Activated CD4-positive, CD25-positive, alpha-beta regulatory T cell treated with anti-CD3 and anti-CD28 coated beads, Interleukin-2, amount 50 U/mL, for 24 hours (primary cell): ENCODE data around the gene HP1BP3.
A peak's percentile ranks its signal among the peaks of the same experiment; 100 is the strongest.
"Not testable (repeated sequence)": the region's sequence is repeated elsewhere in the genome, so short reads cannot be mapped to it uniquely, and the experiment has no call there.

ENCODE experiments used
- ATAC-seq, 2 donors: fragments of 150-1000 bp; cut with Tn5 transposase; one replicate each; pipeline ENCODE4 v1.10.0; 2021; ENCODE audit warnings: mild to moderate bottlenecking in 1 of 2, moderate library complexity in 1 of 2

HP1BP3 gene

DNA sequence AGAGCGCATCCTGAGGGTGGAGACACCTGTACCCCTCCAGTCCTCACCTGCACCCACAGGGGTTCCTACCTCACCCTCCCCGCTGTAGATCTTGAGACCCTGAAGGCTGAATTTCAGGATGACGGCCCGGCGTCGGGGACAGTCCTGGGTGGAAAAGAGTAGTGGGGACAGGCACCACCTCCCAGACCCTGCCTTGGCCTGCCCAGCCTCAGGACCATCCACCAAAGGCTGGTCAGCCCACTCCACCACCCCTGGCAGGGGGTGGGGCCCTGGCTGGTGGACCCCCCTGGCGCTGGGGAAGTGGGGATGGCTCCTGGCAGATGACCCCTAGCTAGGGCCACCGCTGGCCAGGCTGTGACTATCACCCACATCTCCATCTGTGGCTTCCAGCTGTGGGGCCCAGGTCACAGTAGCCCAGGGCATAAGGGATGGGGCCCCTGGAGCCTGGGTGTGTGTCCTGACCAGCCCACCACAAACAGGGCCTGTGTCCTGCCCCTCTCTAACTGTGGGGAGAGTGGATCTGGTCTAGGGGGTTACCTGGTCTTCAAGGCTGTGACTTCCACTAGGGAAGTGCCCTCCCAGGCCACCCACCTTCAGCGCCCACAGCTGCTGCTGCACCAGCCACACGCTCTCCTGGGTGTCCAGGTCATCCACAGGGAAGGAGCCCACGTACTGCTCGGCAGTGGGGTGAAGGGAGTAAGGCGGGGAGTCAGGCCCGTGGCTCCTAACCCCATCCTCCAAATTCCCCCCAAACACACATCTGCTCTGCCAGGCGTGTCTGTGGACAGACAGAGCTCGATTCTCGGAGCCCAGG lies 60.0 kb downstream of the HP1BP3 start:
- no peak for ATAC-seq

DNA sequence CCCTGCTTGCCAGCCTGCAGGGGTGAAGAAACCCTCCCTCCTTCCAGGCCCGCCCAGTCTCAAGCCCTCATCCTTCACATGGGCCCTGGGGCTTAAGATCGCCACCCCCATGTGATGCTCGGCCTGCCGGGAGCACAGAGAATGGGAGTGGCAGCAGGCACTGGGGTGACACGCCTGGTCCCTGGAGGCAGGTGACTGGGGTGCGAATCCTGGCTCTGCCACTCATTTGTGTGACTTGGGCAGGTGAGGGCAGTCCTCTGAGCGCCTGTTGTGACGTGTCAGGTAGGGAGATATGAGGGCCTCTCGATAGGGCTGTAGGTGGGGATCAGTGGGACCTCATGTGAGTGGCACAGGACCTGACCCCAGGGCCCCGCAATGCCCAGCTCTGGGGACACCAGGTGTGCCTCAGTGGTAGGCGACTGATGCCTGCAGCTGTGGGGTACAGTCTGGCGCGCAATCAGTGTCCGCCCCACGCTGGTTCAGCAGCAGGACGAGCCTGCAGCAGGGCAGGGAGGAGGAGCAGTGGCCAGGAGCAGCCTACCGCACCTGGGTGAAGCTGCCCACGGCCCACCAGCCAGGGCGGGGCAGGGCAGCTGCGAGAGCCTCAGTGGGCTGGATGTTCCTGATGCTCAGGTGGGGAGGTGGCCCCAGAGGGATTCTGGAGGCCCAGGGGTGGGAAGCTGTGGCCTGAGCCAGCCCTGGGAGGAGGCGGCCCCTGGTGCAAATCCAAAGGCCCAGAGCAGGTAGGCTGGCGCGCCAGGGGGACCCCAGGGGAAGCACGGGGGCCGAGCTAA lies 60.8 kb downstream of the HP1BP3 start:
- no peak for ATAC-seq

DNA sequence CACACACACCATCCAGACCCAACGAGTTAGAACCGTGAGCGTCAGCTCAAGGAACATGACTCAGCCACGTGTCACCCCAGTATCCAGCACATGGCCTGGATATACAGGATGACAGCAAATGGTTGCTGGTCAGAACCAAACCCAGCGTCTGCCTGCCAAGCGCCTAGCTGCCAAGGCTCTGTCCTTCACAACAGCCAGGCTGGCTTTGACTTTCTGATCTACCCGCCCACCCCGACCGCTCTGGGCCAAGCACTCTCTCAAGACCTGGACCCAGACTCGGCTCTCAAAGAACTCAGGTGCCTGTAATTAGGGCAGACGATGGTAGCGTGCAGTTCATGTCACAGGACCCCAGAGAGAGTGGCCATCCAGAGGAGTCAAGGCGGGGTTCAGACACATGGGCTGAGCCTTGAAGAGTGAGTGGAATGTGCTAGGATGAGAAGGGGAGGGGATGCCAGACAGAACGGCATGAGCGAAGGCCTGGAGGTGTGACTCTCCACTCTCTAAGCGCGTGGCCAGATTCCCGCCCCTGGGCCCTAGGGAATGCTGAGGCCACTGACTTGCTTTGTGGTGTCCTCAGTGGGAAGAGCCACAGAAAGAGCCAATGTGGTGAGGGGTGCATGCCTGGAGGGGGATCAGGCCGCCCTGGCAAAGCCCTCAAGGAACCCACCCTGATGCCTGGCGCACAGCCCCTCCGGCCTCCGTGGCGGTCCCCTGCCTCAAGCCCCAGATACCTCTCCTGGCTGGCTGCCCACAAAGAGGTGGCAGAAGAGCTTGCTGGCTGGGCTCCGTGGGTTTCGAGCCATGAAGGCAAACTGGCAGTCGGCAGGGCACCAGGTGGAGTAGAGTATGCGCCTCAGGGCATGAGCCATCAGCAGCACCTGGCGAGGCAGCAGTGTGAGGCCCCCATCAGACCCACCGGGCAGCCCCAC lies 61.7 kb downstream of the HP1BP3 start:
- ATAC-seq, result no peak

DNA sequence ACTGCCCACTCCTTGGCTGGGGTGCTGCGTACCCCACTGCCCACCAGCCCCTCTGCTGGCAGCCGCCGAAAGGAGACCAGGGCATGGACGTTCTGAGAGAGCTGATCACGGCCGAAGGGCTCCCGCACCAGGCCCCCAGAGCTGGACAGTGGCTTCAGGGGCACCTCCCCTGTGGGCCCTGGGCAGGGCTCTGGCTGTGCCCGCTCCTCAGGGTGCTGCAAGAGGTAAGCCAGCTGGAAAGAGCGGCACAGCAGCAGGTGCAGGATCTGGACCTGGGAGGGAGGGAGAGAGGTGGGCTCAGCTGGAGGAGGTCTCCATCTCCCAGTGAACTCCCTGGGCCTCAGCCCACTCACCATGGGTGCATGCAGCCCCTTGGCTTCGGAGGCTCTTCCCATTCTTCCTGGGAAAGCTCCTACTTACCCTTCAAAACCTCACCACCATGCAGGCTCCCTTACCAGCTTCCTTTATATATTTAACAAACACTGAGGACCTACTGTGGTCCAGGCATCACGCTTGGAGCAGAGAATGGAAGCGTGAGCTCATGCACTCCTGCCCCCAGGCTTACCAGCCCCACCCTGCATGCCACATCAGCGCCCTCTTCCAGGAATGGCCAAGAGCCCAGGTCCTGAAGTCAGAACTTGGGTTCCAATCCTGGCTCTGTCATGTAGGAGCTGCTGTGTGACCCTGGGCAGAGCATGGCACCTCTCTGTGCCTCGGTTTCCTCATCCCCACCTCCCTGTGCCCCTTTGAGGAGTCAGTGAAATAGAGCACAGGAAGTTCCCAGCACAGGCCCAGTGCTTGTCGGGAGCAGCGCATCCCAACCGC lies 62.5 kb downstream of the HP1BP3 start:
- no peak for ATAC-seq

DNA sequence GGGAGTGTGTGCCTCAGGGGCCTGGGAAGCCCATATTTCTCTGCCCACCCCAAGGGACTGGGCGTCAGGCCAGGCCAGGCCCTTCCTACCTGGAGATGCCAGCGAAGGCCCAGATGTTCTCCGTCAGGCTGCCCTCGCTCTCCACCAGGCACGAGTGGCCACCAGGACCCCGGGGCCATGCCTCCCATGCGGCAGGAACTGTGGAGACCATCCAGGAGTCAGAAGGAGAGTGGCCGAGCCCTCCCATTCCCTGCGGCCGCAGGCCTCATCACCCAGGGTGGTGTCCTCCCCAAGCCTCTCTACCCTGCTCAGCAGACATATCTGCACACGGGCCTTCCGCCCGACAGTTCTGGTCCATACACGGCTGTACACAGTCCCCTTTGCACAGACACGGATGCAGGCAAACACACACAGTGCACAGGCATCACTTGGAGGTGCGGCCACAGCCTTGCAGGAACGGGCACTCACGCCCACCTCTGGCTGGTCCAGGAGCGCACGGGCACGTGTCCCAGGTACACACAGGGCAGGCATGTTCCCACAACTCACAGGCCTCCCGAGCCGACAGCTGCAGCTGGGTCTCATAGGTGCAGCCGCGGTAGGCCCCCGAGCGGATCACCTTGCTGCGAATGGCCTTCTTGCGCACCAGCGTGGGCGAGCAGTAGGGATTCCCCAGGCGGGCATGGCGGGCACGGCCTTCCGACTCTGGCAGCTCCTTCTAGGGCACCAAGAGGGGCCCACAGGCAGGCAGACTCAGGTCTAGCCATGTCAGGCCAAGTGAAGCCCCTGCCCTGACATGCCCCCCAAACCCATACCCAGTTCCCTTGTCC lies 63.4 kb downstream of the HP1BP3 start:
- ATAC-seq, result no peak

DNA sequence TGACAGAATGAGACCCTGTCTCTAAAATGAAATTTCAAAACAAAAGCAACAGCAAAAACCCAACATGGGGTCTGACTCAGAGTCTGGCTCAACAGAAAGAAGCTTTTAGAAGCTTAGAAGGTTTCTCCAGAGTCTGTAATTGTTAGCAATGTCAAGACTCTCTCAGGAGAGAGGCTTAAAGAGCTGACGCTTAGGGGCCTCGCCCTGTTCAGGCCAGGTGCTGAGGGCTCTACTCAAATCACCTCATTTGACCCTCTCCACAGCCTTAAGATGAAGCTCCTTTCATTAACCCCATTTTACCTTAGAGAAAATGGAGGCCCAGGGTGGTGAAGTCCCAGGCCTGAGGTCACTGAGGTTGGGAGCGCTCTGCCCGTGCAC lies 64.0 kb downstream of the HP1BP3 start:
- no peak for ATAC-seq

DNA sequence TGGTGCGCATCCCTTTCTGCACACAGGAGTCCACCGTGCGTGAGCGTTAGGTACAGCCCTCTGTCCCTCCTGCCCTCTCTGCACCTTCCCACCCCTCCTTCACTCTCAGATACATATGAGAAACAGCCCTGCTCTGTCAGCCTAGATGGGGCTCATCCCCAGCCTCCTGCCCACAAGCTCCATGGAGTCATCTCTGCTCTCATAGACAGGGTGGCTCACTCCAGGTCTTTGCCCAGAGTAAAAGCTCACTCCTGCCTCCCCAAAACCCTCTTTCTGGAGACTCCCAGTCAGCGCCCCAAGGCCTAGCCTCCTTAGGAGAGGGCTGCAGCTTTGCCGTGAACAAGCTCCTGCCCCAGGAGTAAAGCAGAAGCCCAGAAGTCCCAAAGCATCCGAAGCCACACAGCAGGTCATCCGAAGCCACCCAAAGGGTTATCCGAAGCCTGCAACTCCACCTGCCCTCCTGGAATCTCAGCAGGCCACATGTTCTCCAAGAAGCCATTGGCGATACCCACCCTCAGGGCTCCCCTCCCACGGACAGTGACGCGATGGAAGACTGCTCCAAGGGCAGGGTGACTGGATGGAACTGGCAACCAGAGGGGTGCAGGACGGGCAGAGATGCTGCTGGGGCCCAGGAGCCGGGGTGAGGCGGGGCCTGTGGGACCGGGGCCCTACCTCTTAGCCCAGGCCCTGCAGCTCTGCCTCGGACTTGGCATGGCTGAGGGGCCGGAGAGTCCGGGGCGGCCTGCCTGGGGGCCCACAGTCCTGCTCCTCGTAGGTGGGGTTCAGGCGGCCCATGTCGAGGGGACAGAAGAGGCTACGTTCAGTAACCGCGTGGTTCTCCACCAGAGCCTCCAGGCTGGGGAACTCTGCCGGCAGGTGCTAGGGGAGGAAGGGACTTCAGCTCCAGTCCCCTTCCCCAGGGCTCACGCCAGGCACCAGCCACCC lies 65.7 kb downstream of the HP1BP3 start:
- ATAC-seq, result no peak

DNA sequence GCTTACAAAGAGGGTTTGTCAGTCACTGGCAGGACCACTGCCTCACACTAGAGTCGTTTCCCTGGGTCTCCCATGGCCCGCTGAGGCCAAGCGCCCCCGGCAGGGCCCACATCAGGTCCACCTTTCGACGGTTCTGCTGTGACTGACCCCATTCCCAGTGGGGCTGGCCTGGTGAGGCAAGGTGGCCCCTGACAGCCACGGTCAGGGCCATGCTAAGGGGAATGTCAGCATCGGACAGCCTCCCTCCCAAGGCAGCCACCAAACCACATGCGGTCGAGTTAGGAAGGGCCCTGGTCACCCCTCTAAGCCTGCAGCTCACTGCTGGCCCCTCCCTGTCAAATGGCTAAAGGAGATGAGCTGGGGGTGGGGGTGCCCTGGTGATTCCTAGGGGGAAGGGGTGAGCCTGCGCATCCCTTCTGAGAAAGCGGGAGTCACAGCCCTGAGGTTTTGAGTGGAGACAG lies 66.4 kb downstream of the HP1BP3 start:
- no peak for ATAC-seq

DNA sequence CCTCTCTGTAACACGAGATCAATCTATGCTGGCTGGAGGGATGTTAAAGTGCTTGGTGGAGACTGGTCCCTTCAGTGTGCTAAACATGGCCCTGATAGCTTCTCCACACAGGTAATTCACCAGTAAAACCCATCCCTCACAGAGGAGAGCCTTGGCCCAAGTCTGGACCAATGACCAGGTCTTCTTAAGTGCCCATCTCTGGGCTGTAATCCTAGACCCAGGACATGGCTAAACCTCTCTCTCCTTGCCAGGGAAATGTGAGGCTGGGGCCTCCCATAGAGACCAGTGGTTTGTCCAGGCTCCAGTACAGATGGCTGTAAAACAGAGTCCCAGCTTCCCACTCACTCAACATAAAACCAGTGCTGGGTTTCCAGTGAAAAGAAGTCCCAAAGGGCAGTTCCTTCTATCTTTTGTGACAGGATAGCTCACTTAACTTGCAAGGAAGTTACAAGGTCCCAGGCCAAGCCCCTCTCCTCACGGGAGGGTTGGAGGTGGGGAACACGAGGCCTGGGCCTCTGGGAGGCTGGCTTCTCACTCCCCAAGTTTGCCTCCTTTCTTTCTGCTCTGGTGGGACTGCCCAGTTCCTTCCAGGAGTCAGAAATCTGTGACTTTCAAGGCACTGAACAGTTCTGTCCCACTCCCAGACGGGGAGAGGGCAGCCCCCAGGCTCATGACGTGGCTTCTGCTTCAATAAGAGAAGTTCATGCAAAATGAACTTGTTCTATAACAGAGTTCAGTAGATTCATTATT lies 67.1 kb downstream of the HP1BP3 start:
- no peak for ATAC-seq

DNA sequence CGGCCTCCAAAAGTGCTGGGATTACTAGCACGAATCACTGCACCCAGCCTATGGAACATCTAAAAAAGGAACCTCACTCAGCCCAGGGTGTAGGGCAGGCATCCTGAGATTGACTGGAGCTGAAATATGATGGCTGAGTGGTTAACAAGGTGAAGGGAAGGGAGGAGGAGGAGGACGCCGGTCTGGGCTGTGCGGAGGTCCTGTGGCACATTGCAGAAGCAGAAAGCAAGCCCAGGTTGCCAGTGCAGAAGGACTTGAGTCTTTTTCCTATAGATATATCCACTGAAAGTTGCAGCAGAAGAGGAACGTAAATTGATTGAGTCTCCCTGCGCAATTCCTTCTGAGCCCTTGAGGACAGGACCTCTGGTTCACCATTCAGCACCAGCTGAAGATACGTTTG lies 67.8 kb downstream of the HP1BP3 start:
- ATAC-seq, result no peak

DNA sequence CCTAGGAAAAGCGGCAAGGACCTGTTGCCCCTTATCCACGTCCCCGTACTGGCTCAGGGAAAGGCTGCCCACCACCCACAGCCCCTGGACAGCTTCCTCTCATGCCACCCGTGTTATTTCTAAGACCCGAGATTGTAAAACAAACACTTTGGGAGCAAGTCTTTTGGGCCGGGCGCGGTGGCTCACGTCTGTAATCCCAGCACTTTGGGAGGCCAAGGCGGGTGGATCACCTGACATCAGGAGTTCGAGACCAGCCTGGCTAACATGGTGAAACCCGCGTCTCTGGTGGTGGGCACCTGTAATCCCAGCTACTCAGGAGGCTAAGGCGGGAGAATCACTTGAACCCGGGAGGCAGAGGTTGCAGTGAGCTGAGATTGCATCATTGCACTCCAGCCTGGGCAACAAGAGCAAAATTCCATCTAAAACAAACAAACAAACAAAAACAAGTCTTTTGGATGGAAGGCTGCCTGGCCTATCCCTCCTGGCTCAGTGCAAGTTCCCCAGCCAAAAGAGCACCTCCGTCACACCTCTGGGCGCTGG lies 68.7 kb downstream of the HP1BP3 start:
- ATAC-seq, result not testable (repeated sequence)

DNA sequence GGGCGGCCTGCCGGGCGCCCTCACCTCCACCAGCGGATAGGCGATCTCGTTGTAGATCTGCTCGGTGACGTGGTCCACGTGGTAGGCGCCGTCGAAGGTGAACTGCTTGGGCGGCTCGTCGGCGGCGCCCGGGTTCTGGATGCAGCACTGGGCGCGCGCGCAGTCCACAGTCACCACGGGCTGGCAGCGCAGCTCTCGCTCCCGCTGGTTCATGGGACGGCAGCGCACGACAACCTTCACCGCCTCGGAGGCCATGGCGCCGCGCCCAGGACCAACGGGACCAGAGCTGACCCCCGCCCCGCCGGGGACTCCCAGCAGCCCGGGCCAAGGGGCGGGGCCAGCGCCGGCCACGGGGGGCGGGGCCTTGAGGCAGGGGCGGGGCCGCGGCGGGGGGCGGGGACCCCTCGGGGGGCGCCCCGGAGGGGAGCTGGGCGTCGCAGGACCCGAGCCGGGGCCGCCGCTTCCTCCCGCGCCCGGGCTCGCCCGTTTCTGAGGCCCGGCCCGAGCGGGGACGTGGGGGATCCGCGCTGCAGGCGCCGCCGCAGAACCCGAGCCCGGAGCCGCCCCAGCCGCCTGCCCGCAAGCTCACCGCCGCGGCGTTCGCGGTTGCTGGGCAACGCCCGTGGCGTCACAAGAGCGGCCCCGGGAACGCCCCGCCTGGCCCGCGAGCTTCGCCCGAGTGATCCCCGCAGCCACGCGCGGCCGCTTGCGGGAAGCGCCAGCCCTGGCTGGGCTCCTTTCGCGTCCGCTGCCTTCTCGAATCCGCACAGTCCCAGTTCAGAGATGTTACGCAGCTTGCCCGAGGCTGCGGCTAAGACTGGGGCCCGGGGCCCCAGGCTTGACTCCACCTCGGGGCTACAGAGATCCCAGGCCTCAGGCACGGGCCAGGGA lies 69.4 kb downstream of the HP1BP3 start, which contains the start of gene KIF17:
Gene KIF17, minus strand, starts transcription at position 556 of the 891 bp plus-strand sequence. Its CDS starts 301 bp downstream, at position 255.
- ATAC-seq, result peak; percentile 60 to 74

DNA sequence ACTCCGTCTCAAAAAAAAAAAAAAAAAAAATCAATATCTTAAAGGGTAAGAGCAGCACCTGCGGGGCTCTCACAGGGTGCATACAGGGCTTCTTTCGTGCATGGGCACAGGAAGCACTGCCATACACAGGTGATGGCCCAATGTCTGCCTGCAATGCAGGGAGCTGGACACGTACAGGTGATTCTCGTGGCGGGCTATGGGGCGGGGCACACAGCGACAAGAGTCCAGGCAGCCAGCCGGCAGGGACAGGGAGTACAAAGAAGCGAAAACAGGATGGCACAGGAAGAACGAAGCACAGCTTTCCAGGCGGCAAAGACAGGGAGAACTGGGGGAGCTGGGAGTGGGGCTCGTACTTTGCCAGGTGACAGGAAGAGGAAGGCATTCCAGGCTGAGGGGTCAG lies 70.9 kb downstream of the HP1BP3 start:
- no peak for ATAC-seq

DNA sequence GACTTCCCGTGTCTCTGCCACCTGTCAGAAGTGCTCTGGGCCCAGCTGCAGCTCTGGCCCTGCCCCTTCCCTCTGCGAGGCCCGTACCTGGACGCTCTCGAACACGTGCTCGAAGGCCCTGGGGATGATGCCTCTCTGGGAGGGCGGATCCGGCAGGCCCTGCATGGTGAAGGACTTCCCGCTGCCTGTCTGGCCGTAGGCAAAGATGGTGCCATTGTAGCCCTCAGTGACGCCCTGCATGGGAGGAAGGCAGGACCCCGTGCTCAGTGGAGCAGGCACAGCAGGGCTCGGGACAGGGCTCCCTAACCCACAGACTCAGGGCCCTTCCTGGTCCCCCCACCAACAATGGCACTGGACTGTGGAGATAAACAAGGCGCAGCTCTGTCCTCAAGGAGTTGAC lies 71.7 kb downstream of the HP1BP3 start:
- no peak for ATAC-seq

DNA sequence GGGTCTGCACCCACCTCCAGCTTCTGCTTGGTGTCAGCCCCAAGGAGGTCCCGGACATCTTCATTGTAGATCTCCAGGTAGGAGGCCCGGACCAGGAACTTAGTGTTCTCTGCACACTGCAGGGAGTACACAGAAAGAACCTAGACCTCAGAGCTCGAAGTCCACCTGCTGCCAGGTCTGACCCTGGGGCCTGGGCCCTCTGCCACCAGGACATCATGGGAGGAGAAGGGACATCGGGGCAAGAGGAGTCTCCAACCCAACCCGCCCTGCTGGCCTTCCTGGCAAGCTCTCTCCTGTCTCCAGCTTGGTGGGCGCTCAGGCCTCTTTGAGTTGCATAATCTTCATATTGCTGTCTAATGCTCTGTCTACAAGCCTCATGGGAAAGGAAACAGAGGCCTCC lies 73.7 kb downstream of the HP1BP3 start:
- ATAC-seq, result no peak

DNA sequence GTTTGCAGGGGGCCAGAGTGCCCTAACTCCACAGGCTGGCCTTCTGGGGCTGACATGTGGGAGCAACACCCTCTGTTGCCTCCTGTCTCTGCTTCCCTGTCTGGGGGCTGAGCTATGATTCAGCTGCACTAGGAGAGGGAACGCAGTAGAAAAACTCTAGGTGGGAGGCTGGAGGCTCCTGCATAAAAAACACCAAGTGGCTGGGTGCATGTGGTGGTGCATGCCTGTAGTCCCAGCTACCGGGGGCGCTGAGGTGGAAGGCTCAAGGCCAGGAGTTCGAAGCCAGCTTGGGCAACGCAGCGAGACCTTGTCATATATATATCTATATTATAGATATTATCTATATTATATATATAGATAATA lies 74.9 kb downstream of the HP1BP3 start:
- ATAC-seq, result no peak
